Caki2 (cell line): ENCODE measurements around the gene ZNF837. TPM values are rescaled to one million over a fixed set of nuclear protein-coding genes. Genes with fewer than 3 reads are reported as not detected.
A peak's percentile ranks its signal among the peaks of the same experiment; 100 is the strongest.

Source experiments
- DNase-seq: peaks from one replicate; pipeline ENCODE4 v3.0.0-alpha.2; 2015; ENCODE audit warnings: low read depth
- in situ Hi-C: cut with HindIII; loops from 2 replicates; pipeline ENCODE4 v1.10.0; 2016; ENCODE audit warnings: low sequenced_read_pairs, low pct_unique_long_range_greater_than_20kb, mixed read lengths
- total RNA-seq: library from RNA; depleted of rRNA; stranded (reverse); fragments of >200 nt; shearing (Covaris generic); gene quantifications from 2 replicates; pipeline ENCODE4 v1.2.3, GENCODE V29; 2014; ENCODE audit warnings: low replicate concordance

The ZNF837 gene
- total RNA-seq, 1 experiment from 2014 or later = 8.2 TPM

- in situ Hi-C loops = no loop called here
- DNase-seq = no peak
These were observed 17.3 kb upstream of the ZNF837 start for GRCh38 chr19:58398087-58398486.

DNA sequence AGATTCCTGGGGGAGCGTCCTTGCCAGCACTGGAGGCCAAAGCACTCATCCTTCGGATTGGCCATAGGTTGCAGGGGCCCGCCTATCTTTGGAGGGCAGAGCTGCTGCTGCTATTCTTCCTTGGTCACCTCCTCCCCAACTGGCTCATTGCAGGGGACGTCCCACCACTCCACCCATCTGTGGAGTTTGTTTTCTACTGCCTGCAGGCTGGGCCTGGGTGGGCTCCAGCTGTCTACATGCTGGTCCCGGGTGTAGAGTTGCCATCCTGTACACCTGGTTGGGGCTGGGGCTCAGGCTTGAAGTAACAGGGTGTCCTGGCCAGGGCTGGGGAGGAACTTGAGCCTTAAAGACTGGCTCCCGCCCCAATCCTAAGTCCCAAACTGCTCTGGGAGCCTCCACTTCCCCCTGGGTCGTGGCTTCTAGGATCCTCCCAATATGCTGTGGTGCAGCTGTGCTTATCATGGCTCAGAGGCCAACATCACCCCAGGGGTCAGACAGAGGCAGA lies 16.8 kb upstream of the ZNF837 start:
- DNase-seq = no peak
- in situ Hi-C loops = no loop called here

DNA sequence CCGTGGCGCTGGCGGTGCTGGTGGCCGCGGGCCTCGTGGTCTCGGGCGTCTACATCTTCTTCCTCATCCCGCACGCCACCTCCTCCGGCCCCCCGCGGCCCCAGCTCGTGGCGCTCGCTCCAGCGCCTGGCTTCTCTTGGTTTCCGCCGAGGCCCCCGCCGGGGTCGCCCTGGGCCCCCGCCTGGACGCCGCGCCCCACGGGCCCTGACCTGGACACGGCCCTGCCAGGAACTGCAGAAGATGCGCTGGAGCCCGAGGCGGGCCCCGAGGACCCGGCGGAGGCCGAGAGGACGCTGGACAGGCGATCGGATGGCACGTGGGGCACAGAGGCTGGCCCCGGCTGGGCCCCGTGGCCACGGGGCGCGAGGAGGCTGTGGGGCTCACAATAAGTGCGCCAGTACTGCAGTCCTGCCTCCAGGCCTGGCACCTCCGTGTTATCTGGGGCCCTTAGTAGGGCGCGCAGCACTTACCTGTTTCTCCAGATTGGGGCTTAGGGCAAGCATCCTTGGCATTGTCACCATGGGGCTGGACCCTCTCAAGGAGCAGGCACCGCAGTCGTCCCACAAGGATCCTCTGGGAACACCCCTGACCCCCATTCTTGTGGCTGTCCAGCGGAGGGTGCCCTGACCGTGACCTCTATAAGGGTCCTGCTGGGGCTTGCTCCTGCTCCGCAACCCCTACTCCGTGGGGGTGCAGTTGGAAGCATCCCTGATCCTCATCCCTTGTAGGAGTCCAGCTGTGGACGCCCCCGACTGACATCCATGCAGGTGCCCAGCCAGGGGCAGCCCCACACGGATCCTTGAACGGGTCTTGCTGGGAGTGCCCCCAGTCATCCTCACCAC lies 16.1 kb upstream of the ZNF837 start:
- DNase-seq = no peak
- in situ Hi-C loops = no loop called here

DNA sequence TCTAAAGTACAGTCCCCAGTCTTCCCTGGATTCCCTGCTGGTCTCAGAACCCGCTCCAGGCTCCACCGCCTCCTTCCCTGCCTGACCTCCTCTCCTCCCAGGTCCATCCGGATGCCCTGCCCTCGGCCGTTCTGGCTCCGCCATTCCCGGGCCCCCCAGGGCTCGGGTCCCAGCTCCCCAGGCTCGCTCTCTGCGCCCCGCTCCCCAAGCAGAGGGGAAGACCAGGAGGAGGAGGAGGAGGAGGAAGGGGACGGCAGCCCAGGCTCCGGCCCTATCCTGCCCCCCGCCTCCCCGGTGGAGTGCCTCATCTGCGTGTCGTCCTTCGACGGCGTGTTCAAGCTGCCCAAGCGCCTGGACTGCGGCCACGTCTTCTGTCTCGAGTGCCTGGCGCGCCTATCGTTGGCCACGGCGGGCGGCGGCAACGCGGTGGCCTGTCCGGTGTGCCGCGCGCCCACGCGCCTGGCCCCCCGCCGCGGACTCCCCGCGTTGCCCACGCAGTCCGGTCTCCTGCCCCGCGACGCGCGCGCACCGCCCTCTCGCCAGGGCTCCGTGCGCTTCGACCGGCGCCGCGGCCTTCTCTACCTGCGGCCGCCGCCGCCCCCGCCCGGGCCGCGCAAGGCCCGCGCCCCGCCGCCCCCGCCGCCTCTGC lies 15.3 kb upstream of the ZNF837 start:
- no peak for DNase-seq
- in situ Hi-C loops = no loop called here

- DNase-seq = no peak
These were observed 14.6 kb upstream of the ZNF837 start, which contains the start of gene RNF225 for GRCh38 chr19:58395220-58395978. Gene RNF225 (plus strand): TSS chr19:58395656. CDS start chr19:58396090, 434 bp downstream.

GRCh38 chr19:58394821-58395219 lies 14.0 kb upstream of the ZNF837 start:
- in situ Hi-C loops = no loop called here
- no peak for DNase-seq

More at GRCh38 chr19:58395220-58395978, 14.6 kb upstream of the ZNF837 start, which contains the start of gene RNF225:
- in situ Hi-C loops = no loop called here

DNA sequence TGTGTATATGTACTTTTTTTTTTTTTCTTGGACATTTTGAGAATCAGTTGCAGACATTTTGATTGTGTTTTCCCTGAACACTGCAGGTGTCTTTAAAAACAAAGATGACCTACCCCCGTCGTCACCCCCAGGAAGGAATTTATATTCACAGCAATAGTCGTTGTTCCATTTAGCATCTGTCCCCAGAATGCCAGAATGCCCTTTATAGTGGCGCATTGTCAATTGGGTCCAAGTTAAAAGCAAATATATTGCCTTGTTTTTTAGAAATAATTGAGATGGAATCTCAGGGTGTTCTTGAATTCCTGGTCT lies 12.8 kb upstream of the ZNF837 start:
- no peak for DNase-seq
- in situ Hi-C loops = no loop called here

DNA sequence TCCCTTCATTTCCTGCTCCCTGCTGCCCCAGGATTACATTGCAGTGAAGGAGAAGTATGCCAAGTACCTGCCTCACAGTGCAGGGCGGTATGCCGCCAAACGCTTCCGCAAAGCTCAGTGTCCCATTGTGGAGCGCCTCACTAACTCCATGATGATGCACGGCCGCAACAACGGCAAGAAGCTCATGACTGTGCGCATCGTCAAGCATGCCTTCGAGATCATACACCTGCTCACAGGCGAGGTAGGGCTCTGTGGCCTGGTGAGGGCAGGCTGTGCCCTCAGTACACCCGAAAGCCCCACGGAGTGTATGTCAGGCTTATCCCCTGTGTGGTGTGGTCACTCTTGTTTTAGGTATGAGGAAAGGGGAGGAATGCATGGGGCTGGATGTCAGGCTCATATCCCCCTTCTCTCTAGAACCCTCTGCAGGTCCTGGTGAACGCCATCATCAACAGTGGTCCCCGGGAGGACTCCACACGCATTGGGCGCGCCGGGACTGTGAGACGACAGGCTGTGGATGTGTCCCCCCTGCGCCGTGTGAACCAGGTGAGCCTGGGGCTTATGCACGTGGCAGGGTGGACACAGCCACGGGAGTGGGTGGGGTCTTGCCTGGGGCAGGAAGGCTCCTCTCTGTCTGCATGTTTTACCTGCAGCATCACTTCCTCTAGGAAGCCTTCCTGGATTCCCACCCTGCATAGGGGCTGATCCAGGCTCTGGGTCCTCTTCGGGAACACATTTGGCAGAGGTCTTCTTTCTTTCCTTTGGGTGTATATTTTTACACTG lies 12.3 kb upstream of the ZNF837 start:
- DNase-seq = no peak
- in situ Hi-C loops = no loop called here

- in situ Hi-C loops = no loop called here
- no peak for DNase-seq
These were observed 7.3 kb upstream of the ZNF837 start for GRCh38 chr19:58388175-58388526.

DNA sequence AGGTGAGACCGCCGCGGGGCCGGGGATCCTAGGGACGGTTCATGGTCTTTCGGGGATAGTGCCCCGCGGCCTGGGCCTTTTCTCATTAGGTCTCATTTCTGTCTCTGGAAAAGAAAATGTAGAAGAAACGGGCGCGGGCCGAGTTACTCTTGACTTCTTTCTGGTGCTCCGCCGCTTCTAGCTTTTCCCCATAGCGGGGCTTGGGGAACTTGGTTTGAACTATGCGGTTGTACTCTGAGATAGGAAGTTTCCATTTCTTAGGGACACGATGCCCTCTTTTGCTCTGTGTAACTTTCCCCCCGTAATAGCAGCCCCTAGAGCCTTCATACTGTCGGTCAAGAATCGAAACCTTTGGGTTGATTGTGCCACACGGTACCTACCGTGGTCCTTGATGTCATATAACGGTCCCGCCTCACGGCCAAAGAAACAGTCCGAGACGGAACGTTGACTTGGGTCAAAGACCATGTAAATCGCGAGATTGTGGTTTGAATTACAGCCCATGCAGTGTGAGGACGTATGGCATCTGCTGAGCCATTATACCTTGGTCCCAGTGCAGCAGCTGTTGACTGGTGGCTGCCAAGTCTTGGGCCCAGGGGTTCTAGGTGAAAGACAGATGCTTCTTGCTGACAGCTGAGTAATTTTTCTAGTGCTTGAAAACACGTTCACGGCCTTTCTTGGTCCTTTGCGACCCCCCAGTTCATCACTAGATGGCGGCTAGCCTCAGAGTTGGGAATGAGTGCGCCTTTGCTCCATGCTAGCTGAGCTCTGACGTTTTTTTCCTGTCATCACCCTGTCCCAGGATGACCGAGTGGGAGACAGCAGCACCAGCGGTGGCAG lies 6.7 kb upstream of the ZNF837 start:
- no peak for DNase-seq
- in situ Hi-C loops = no loop called here

DNA sequence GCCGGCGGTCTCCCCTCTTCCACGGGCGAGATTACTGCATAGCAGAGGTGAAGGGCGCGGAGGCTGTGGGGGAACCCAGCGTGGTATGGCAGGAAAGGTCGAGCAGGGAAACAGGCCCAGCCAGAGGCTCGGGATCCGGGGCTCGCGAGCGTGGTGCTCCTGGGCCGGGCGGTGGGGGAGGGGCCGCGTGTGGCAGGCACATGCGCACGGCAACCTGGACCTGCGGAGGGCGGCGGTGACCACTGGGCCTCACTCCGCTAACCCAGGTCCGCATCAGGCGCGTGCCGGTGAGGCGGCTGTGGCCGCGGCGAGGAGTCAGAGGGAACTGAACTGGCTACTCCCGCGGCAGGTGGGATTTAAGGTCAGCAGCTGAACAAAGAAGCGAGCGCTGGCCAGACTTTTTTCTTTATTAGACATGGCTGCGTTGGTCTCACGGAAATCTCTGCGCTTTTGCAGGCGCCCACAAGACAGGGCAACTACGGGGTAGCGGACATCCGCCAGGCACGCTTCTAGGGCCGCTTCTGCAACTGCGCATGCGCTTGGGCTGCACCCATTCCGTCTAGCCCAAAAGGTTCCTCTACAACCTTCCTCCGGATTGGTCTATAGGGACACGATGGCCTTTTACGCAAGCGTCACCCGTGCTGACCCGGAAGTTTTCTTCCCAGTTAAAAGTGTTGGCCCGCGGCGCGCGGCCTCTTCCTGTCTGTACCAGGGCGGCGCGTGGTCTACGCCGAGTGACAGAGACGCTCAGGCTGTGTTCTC lies 5.9 kb upstream of the ZNF837 start, which contains the start of gene RPS5:
Gene RPS5 (plus strand): TSS at position 694 of the 762 bp plus-strand sequence. CDS start 869 bp downstream, outside the sequence.
- DNase-seq = peak; percentile 95
- in situ Hi-C loops = no loop called here

DNA sequence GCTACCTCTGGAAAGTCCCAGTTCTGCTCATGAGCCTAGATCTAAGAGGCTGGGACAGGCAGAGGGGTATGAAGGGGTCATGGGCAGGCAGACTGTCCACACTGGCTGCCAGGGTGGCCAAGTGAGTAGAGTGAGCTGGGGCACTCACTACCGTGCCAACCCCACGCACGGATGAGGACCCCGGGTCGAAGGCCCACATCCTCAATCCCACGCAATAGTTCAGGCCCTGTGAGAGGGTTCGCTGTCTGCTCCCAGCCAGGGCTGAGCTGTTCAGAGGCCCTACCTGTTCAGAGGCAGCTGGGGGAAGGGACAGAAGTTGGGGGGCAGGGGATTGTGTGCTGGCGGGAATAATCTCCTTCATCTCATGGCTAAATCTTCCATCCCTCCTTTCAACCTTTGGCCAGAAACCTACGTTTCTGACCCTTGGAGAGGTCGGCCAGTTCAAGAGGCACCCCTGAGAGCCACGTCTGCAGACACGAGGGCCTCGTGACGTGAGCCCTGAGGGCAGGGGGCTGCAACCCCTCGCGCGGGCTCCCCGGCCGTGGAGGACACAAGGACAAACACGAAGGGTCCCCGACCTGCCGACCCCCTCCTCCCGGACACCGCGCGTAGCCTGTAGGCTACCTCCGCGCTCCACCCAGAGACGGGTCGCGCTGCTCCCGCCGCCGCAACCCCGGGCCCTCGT lies 5.2 kb upstream of the ZNF837 start:
- in situ Hi-C loops = no loop called here
- no peak for DNase-seq

DNA sequence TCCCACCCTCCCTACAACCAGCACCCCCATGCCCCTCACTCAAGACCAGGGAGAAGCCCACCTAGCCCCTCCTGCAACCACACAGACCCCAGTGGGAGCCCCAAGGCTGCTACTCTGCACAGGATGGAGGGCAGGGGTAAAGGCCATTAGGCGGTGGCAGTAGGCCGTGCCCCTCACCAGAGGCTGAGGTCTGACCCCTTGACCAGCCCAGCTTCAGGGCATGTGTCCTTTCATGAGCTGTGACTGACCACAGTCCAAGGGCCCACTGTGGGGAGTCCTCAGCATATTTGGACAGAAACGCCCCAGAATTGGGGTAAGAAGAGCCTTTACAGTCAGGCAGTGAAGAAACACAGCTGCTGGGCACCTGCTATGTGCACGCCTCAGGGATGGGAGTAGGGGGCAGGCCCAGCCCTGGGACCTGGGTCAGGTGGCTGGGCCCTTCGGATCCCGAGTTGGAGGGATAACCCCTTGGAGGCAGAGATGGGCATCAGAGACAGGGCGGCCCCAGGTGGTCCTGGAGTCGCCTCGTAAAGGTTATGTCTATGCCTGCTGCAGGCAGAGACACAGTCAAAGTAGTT lies 4.6 kb upstream of the ZNF837 start:
- in situ Hi-C loops = no loop called here
- no peak for DNase-seq

DNA sequence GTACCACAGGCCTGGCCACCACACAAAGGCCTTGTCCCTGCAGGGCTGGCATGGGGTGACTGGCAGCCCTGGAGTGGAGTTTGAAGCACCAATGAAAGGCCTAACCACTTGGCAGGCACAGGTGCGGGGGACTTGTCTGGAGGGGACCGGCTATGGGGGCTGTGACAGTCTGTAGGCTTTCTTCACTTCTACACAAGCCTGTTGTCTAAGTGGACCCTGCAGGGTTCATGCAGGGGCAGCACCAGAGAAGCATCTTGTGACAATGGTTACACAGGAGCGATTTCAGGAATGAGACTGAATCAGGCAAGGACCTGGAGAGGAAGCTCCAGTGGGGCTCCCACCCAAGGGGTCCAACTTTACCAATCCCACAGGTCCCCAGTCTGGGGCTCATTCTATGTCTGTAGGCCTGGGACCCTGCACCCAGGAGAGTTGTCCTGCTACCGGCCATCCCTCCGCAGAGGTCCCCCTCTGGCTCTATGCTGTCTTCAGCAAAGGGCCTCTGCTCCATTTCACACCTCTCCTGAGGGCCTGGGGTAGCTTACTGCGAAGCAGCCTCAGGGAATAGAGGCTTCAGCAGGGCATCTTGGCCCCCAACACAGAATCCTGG lies 2.3 kb upstream of the ZNF837 start:
- no peak for DNase-seq
- in situ Hi-C loops = no loop called here

DNA sequence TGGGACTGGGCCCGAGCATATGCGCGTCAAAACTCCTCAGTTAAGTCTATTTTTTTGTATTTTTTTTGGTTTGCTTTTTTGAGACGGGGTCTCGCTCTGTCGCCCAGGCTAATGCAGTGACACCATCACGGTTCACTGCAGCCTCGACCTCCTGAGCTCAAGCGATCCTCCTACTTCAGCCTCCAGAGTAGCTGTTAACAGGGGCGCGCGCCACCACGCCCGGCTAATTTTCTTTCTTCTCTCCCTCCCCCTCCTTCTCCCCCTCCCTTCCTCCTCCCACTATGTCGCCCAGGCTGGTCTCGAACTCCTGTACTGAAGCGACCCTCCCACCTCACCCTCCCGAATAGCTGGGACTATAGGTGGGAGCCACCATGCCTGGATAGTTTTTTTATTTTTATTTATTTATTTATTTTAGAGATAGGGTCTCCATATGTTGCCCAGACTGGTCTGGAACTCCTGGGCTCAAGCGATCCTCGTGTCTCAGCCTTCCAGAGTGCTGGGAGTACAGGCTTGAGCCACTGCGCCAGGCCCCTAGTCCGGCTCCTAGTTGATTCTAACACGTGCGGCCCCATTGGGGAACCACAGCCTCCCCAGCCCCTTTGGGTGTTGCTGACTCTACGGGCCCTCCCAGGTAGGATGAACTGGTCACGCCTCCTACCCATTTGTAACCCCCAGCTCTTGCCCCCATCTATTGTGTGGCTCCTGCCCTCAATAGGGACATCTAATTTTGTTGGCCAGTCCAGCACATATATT lies 806 bp upstream of the ZNF837 start:
- in situ Hi-C loops = no loop called here
- no peak for DNase-seq
